MM.1S (cell line): ENCODE measurements around the gene SUSD2.

Experiments
- DNase-seq: peaks from one replicate; pipeline ENCODE4 v3.0.0-alpha.2; 2015
- H2AFZ ChIP-seq: fragments of 300-600 bp; sonication (generic); 2 replicates; pipeline ENCODE4 v1.6.0; 2016; ENCODE audit warnings: antibody characterized with exemption, low read length
- H3F3A ChIP-seq: fragments of 300-600 bp; sonication (generic); 2 replicates; pipeline ENCODE4 v1.6.1; 2016; ENCODE audit warnings: mild to moderate bottlenecking, antibody characterized with exemption, low read length, moderate library complexity, mixed read lengths; ENCODE audit not compliant: insufficient read depth
- H3K27ac ChIP-seq: fragments of 300-600 bp; sonication (generic); 2 replicates; pipeline ENCODE4 v1.5.1; 2016; ENCODE audit warnings: mild to moderate bottlenecking, low read length
- H3K27me3 ChIP-seq: fragments of 300-600 bp; sonication (generic); replicated peaks from 2 replicates; pipeline ENCODE4 v1.6.0; 2016; ENCODE audit warnings: low read length; ENCODE audit not compliant: insufficient read depth
- H3K36me3 ChIP-seq: fragments of 300-600 bp; sonication (generic); replicated peaks from 2 replicates; pipeline ENCODE4 v1.6.1; 2016; ENCODE audit warnings: mild to moderate bottlenecking, low read length, mixed read lengths; ENCODE audit not compliant: insufficient read depth
- H3K4me1 ChIP-seq: fragments of 300-600 bp; sonication (generic); 2 replicates; pipeline ENCODE4 v1.6.1; 2016; ENCODE audit warnings: low read length, mixed read lengths
- H3K4me2 ChIP-seq: fragments of 300-600 bp; sonication (generic); 2 replicates; pipeline ENCODE4 v1.6.0; 2016; ENCODE audit warnings: low read depth, low read length
- H3K4me3 ChIP-seq: fragments of 300-600 bp; sonication (generic); 2 replicates; pipeline ENCODE4 v1.5.1; 2016; ENCODE audit warnings: low read length, mixed read lengths
- H3K79me2 ChIP-seq: fragments of 300-600 bp; sonication (generic); 2 replicates; pipeline ENCODE4 v1.6.1; 2016; ENCODE audit warnings: mixed run types, low read length, mixed read lengths
- H3K9ac ChIP-seq: fragments of 300-600 bp; sonication (generic); 2 replicates; pipeline ENCODE4 v1.6.1; 2016; ENCODE audit warnings: low read length, mixed read lengths
- H3K9me2 ChIP-seq: fragments of 300-600 bp; sonication (generic); replicated peaks from 2 replicates; pipeline ENCODE4 v1.6.1; 2016; ENCODE audit warnings: mild to moderate bottlenecking, low read length, mixed read lengths; ENCODE audit not compliant: insufficient read depth
- H3K9me3 ChIP-seq: fragments of 300-600 bp; sonication (generic); replicated peaks from 2 replicates; pipeline ENCODE4 v1.6.1; 2016; ENCODE audit warnings: mild to moderate bottlenecking, low read length, mixed read lengths; ENCODE audit not compliant: insufficient read depth
- H4K20me1 ChIP-seq: fragments of 300-600 bp; sonication (generic); 2 replicates; pipeline ENCODE4 v1.6.1; 2016; ENCODE audit warnings: mild to moderate bottlenecking, low read length, moderate library complexity, mixed read lengths; ENCODE audit not compliant: insufficient read depth
- CTCF ChIP-seq: fragments of 300-600 bp; sonication (generic); IDR thresholded peaks from 2 replicates; pipeline ENCODE4 v1.5.1; 2016; ENCODE audit warnings: antibody characterized with exemption, low read length, mixed read lengths
- EZH2 ChIP-seq: fragments of 300-600 bp; sonication (generic); optimal IDR thresholded peaks from 2 replicates; pipeline ENCODE3; 2017; ENCODE audit warnings: low read depth, mild to moderate bottlenecking, antibody characterized with exemption, low read length, mixed read lengths
- EZH2phosphoT487 ChIP-seq: fragments of 300-600 bp; sonication (generic); IDR thresholded peaks from 2 replicates; pipeline ENCODE4 v1.6.1; 2018; ENCODE audit warnings: antibody characterized with exemption, low read length

SUSD2 gene

GRCh38 chr22:24185501-24186351 lies 4.4 kb downstream of the SUSD2 start:
- no peaks in the 10 kb centered on the region for H3F3A ChIP-seq
- H3K9me3 ChIP-seq: no peaks in the 10 kb centered on the region
- no peak overlapping the region for H3K4me3 ChIP-seq
- no peak overlapping the region for H2AFZ ChIP-seq
- no peak overlapping the region for H3K4me2 ChIP-seq
- H3K36me3 ChIP-seq: no peaks in the 10 kb centered on the region
- H3K27me3 ChIP-seq: peaks cover 5% of the 10 kb centered on the region; the same call in 1 of the 2 replicates
- H3K9me2 ChIP-seq: no peaks in the 10 kb centered on the region
- H3K27ac ChIP-seq: no peak overlapping the region
- no peaks in the 10 kb centered on the region for H4K20me1 ChIP-seq
- no peaks in the 10 kb centered on the region for H3K4me1 ChIP-seq
- TF ChIP-seq EZH2: no peak
- TF ChIP-seq CTCF: no peak
- no peak for TF ChIP-seq EZH2phosphoT487
- DNase-seq: no peak
- H3K9ac ChIP-seq: no peak overlapping the region
- H3K79me2 ChIP-seq: no peaks in the 10 kb centered on the region

- TF ChIP-seq EZH2phosphoT487: no peak
- no peak for TF ChIP-seq EZH2
- TF ChIP-seq CTCF: no peak
- Histone ChIP-seq H3K79me2 (no peaks in the 10 kb centered on the region), H3K9me3 (no peaks in the 10 kb centered on the region), H3K27me3 (peaks cover 5% of the 10 kb centered on the region; the same call in 1 of the 2 replicates), H2AFZ (no peak overlapping the region), H3F3A (no peaks in the 10 kb centered on the region), H4K20me1 (no peaks in the 10 kb centered on the region), H3K9me2 (no peaks in the 10 kb centered on the region), H3K36me3 (no peaks in the 10 kb centered on the region), H3K9ac (no peak overlapping the region), H3K4me1 (no peaks in the 10 kb centered on the region), H3K27ac (no peak overlapping the region), H3K4me3 (no peak overlapping the region), H3K4me2 (no peak overlapping the region)
- DNase-seq: no peak
Measured at GRCh38 chr22:24186352-24186740, 5.1 kb downstream of the SUSD2 start.

- TF ChIP-seq CTCF: no peak
- TF ChIP-seq EZH2: no peak
- no peak for TF ChIP-seq EZH2phosphoT487
Measured at GRCh38 chr22:24186892-24187670, 5.8 kb downstream of the SUSD2 start.

More at GRCh38 chr22:24186892-24187670, 5.8 kb downstream of the SUSD2 start:
- no peak for DNase-seq
- Histone ChIP-seq H3F3A (no peaks in the 10 kb centered on the region), H3K9me3 (no peaks in the 10 kb centered on the region), H3K27ac (no peak overlapping the region), H3K79me2 (no peaks in the 10 kb centered on the region), H3K9me2 (no peaks in the 10 kb centered on the region), H4K20me1 (no peaks in the 10 kb centered on the region), H3K4me2 (no peak overlapping the region), H3K4me1 (no peaks in the 10 kb centered on the region), H2AFZ (no peak overlapping the region), H3K9ac (no peak overlapping the region), H3K36me3 (no peaks in the 10 kb centered on the region), H3K27me3 (peaks cover 5% of the 10 kb centered on the region; the same call in 1 of the 2 replicates), H3K4me3 (no peak overlapping the region)
